NK-92 (cell line): ENCODE data around the gene ANKRD39.

ENCODE experiments used
- DNase-seq: peaks from one replicate; lab custom pipeline; 2025; ENCODE audit not compliant: unreplicated experiment; lab: John Stamatoyannopoulos, UW

ANKRD39 gene

GRCh38 chr2:96831679-96832078, 26.1 kb downstream of the ANKRD39 start:
- no peak for DNase-seq

- DNase-seq: no peak
Measured at GRCh38 chr2:96830044-96830562, 27.7 kb downstream of the ANKRD39 start.

GRCh38 chr2:96828874-96829273, 28.9 kb downstream of the ANKRD39 start:
- DNase-seq: no peak

- no peak for DNase-seq
Measured at GRCh38 chr2:96828436-96828835, 29.4 kb downstream of the ANKRD39 start.

GRCh38 chr2:96826546-96827278, 31.1 kb downstream of the ANKRD39 start:
- DNase-seq: no peak

- DNase-seq: no peak
Measured at GRCh38 chr2:96825057-96825456, 32.8 kb downstream of the ANKRD39 start.

GRCh38 chr2:96824079-96824870, 33.5 kb downstream of the ANKRD39 start:
- no peak for DNase-seq

GRCh38 chr2:96823198-96823597, 34.6 kb downstream of the ANKRD39 start:
- DNase-seq: no peak

- no peak for DNase-seq
Measured at GRCh38 chr2:96822786-96823185, 35.0 kb downstream of the ANKRD39 start.

- no peak for DNase-seq
Measured at GRCh38 chr2:96821113-96821675, 36.6 kb downstream of the ANKRD39 start.

- no peak for DNase-seq
Measured at GRCh38 chr2:96819876-96820511, 37.8 kb downstream of the ANKRD39 start.

GRCh38 chr2:96819128-96819875, 38.5 kb downstream of the ANKRD39 start:
- DNase-seq: no peak

- DNase-seq: no peak
Measured at GRCh38 chr2:96817882-96818281, 39.9 kb downstream of the ANKRD39 start.

GRCh38 chr2:96816836-96817702, 40.7 kb downstream of the ANKRD39 start:
- DNase-seq: no peak

- peak; percentile 11 for DNase-seq
Measured at GRCh38 chr2:96816127-96816835, 41.5 kb downstream of the ANKRD39 start, which contains the start of gene CNNM3. CNNM3 (plus strand) TSS chr2:96816268; CDS start chr2:96816278, 10 bp downstream.

- no peak for DNase-seq
Measured at GRCh38 chr2:96815326-96816126, 42.3 kb downstream of the ANKRD39 start.

GRCh38 chr2:96813656-96814055, 44.2 kb downstream of the ANKRD39 start:
- DNase-seq: no peak

GRCh38 chr2:96811917-96812316, 45.9 kb downstream of the ANKRD39 start:
- DNase-seq: no peak
